D341Med (cell line): Measurements from ENCODE around the gene ZNF746.
"Not testable (repeated sequence)": the region's sequence is repeated elsewhere in the genome, so short reads cannot be mapped to it uniquely, and the experiment has no call there.

Source experiments
- DNase-seq: peaks from one replicate; pipeline ENCODE4 v3.0.0; 2012; ENCODE audit warnings: low spot score

ZNF746 gene

GRCh38 chr7:149459540-149460452, 37.8 kb downstream of the ZNF746 start:
- DNase-seq, result peak; percentile 82

- DNase-seq, result no peak
Observed at GRCh38 chr7:149459201-149459539, 38.4 kb downstream of the ZNF746 start.

GRCh38 chr7:149458235-149458634, 39.4 kb downstream of the ZNF746 start:
- no peak for DNase-seq

GRCh38 chr7:149457766-149458165, 39.8 kb downstream of the ZNF746 start:
- DNase-seq, result no peak

- no peak for DNase-seq
Observed at GRCh38 chr7:149456506-149457421, 40.8 kb downstream of the ZNF746 start.

- DNase-seq, result no peak
Observed at GRCh38 chr7:149455175-149455950, 42.2 kb downstream of the ZNF746 start.

- no peak for DNase-seq
Observed at GRCh38 chr7:149454750-149455149, 42.9 kb downstream of the ZNF746 start.

- no peak for DNase-seq
Observed at GRCh38 chr7:149454006-149454405, 43.6 kb downstream of the ZNF746 start.

GRCh38 chr7:149450821-149451220, 46.8 kb downstream of the ZNF746 start:
- DNase-seq, result no peak

- no peak for DNase-seq
Observed at GRCh38 chr7:149449897-149450296, 47.7 kb downstream of the ZNF746 start.

GRCh38 chr7:149448961-149449360, 48.6 kb downstream of the ZNF746 start:
- DNase-seq, result no peak

GRCh38 chr7:149446026-149446425, 51.6 kb downstream of the ZNF746 start:
- DNase-seq, result not testable (repeated sequence)

- no peak for DNase-seq
Observed at GRCh38 chr7:149444287-149444686, 53.3 kb downstream of the ZNF746 start.

GRCh38 chr7:149443523-149443922, 54.1 kb downstream of the ZNF746 start:
- DNase-seq, result no peak

- no peak for DNase-seq
Observed at GRCh38 chr7:149442924-149443323, 54.7 kb downstream of the ZNF746 start.

GRCh38 chr7:149440222-149440621, 57.4 kb downstream of the ZNF746 start:
- DNase-seq, result no peak

GRCh38 chr7:149436358-149436757, 61.3 kb downstream of the ZNF746 start:
- DNase-seq, result no peak

- no peak for DNase-seq
Observed at GRCh38 chr7:149433124-149433523, 64.5 kb downstream of the ZNF746 start.

GRCh38 chr7:149432121-149432691, 65.4 kb downstream of the ZNF746 start:
- DNase-seq, result no peak

GRCh38 chr7:149431486-149432120, 66.0 kb downstream of the ZNF746 start:
- DNase-seq, result no peak

GRCh38 chr7:149430192-149430591, 67.4 kb downstream of the ZNF746 start:
- no peak for DNase-seq
